Measurements from ENCODE around the gene SERF1B.
"Not testable (repeated sequence)": the region's sequence is repeated elsewhere in the genome, so short reads cannot be mapped to it uniquely, and the experiment has no call there.

DNA sequence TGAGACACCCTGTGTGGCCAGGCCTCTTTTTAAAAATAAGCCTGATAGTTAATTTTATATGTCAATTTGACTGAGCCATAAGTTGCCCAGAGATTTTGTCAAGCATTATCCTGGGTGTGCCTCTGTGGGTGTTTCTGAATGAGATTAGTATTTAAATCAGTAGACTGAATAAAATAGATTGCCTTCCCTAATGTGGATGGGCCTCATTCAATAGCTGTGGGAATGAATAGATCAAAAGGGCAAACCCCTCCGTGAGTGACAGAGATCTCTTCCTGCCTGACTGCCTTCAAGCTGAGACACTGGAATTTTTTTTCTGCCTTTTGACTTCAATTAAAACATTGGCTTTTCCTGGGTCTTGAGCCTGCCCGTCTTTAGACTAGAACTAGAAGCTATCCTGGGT lies 33.3 kb upstream of the SERF1B start:
- TF ChIP-seq, protein P1, sequence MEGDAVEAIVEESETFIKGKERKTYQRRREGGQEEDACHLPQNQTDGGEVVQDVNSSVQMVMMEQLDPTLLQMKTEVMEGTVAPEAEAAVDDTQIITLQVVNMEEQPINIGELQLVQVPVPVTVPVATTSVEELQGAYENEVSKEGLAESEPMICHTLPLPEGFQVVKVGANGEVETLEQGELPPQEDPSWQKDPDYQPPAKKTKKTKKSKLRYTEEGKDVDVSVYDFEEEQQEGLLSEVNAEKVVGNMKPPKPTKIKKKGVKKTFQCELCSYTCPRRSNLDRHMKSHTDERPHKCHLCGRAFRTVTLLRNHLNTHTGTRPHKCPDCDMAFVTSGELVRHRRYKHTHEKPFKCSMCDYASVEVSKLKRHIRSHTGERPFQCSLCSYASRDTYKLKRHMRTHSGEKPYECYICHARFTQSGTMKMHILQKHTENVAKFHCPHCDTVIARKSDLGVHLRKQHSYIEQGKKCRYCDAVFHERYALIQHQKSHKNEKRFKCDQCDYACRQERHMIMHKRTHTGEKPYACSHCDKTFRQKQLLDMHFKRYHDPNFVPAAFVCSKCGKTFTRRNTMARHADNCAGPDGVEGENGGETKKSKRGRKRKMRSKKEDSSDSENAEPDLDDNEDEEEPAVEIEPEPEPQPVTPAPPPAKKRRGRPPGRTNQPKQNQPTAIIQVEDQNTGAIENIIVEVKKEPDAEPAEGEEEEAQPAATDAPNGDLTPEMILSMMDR (IDR thresholded peaks at IDR 0.05; ENCODE audit: insufficient read depth, low read length), result not testable (repeated sequence)
- TF ChIP-seq, protein P2, sequence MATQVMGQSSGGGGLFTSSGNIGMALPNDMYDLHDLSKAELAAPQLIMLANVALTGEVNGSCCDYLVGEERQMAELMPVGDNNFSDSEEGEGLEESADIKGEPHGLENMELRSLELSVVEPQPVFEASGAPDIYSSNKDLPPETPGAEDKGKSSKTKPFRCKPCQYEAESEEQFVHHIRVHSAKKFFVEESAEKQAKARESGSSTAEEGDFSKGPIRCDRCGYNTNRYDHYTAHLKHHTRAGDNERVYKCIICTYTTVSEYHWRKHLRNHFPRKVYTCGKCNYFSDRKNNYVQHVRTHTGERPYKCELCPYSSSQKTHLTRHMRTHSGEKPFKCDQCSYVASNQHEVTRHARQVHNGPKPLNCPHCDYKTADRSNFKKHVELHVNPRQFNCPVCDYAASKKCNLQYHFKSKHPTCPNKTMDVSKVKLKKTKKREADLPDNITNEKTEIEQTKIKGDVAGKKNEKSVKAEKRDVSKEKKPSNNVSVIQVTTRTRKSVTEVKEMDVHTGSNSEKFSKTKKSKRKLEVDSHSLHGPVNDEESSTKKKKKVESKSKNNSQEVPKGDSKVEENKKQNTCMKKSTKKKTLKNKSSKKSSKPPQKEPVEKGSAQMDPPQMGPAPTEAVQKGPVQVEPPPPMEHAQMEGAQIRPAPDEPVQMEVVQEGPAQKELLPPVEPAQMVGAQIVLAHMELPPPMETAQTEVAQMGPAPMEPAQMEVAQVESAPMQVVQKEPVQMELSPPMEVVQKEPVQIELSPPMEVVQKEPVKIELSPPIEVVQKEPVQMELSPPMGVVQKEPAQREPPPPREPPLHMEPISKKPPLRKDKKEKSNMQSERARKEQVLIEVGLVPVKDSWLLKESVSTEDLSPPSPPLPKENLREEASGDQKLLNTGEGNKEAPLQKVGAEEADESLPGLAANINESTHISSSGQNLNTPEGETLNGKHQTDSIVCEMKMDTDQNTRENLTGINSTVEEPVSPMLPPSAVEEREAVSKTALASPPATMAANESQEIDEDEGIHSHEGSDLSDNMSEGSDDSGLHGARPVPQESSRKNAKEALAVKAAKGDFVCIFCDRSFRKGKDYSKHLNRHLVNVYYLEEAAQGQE (IDR thresholded peaks at IDR 0.05; ENCODE audit: insufficient replicate concordance, low read depth), result not testable (repeated sequence)
- TF ChIP-seq POLR2AphosphoS5 (IDR thresholded peaks at IDR 0.05; ENCODE audit: low read depth); SPI1 (IDR thresholded peaks at IDR 0.05; ENCODE audit: borderline replicate concordance, low read depth); GABPA (IDR thresholded peaks at IDR 0.05; ENCODE audit: low read depth): not testable (repeated sequence)
